Prostate gland (tissue), 2 donors: ENCODE measurements around the gene CENPP. TPM values are rescaled to one million over a fixed set of nuclear protein-coding genes. Genes with fewer than 3 reads are reported as not detected.

ENCODE experiments used
- DNase-seq: peaks from one replicate; pipeline ENCODE4 v3.0.0-alpha.2; 2019; ENCODE audit warnings: low spot score
- H3K27ac ChIP-seq, 2 donors: fragments of 200-600 bp; sonication (generic); 2 replicates each; pipeline ENCODE4 v1.5.1; 2017 to 2019
- H3K27me3 ChIP-seq: fragments of 200-600 bp; sonication (generic); replicated peaks from 2 replicates; pipeline ENCODE4 v1.5.1; 2019; ENCODE audit not compliant: insufficient read depth
- H3K36me3 ChIP-seq, 2 donors: fragments of 200-600 bp; sonication (generic); 1 replicate in 1 of 2; 2 replicates in 1 of 2; pipeline versions ENCODE4 v1.5.1 to v1.8.1; 2017 to 2019
- H3K4me1 ChIP-seq: fragments of 200-600 bp; sonication (generic); replicated peaks from 2 replicates; pipeline ENCODE4 v1.5.1; 2019
- H3K4me3 ChIP-seq, 2 donors: fragments of 200-600 bp; sonication (generic); 2 replicates each; pipeline ENCODE4 v1.5.1; 2017 to 2019
- H3K9me3 ChIP-seq: fragments of 200-600 bp; sonication (generic); 2 replicates; pipeline ENCODE4 v1.5.1; 2017
- CTCF ChIP-seq, 4 experiments: fragments of 200-600 bp in 2 of 4; fragments of 450-650 bp in 2 of 4; sonication (generic) in 2 of 4; IDR thresholded peaks; 1 replicate in 3 of 4; 2 replicates in 1 of 4; pipeline ENCODE4 v1.5.1; 2016 to 2019; ENCODE audit warnings: antibody characterized with exemption in 4 of 4, mild to moderate bottlenecking in 2 of 4, moderate library complexity in 2 of 4
- POLR2A ChIP-seq: fragments of 450-650 bp; IDR thresholded peaks from one replicate; pipeline ENCODE4 v1.6.1; 2016; ENCODE audit warnings: antibody characterized with exemption, mild to moderate bottlenecking
- POLR2AphosphoS5 ChIP-seq: sonication (generic); formaldehyde crosslinking; IDR thresholded peaks from one replicate; pipeline ENCODE4 v1.6.1; 2017; ENCODE audit warnings: antibody characterized with exemption
- WGBS: methylation state at CpG from one replicate; pipeline ENCODE4 v1.1.5; 2018; 5-methylcytosine and 5-hydroxymethylcytosine counted together
- intact Hi-C: fragments of 100-400 bp; cut with DNase I; formaldehyde crosslinking; loops from one replicate; pipeline ENCODE4 v1.14.2; 2022
- total RNA-seq, 2 donors: library from RNA; depleted of rRNA; stranded (reverse); fragments of >200 nt; gene quantifications; one replicate each; pipeline ENCODE4 v1.1.0, GENCODE V29; 2016

The CENPP gene
- total RNA-seq, 2 donors from 2014 or later = 1.4 to 21.5 TPM

- no peaks in the 10 kb centered on the region for H3K27me3 ChIP-seq
- peak; percentile 69 for DNase-seq
- no peaks in the 10 kb centered on the region for H3K36me3 ChIP-seq
- WGBS = 62% methylated on average over 19 of the region's 19 CpGs
- H3K27ac ChIP-seq = peak overlapping the region in 1 of 2 donors; percentile 12
- H3K4me1 ChIP-seq = peaks cover 6% of the 10 kb centered on the region
- intact Hi-C loops = no loop called here
- no peak overlapping the region for H3K4me3 ChIP-seq
- TF ChIP-seq CTCF (IDR thresholded peaks at IDR 0.05) (peak in 1 of 4 experiments; percentile 37), POLR2AphosphoS5 (peak; percentile 58), POLR2A (no peak)
- no peaks in the 10 kb centered on the region for H3K9me3 ChIP-seq
Measured at GRCh38 chr9:92654481-92655301, 328.9 kb downstream of the CENPP start.

- no peak overlapping the region for H3K4me3 ChIP-seq
- 95% methylated on average over 7 of the region's 7 CpGs for WGBS
- H3K9me3 ChIP-seq = no peaks in the 10 kb centered on the region
- TF ChIP-seq POLR2AphosphoS5 (no peak), POLR2A (no peak), CTCF (IDR thresholded peaks at IDR 0.05) (no peak)
- H3K27ac ChIP-seq = no peak overlapping the region
- no peaks in the 10 kb centered on the region for H3K36me3 ChIP-seq
- peaks cover 6% of the 10 kb centered on the region for H3K4me1 ChIP-seq
- no peaks in the 10 kb centered on the region for H3K27me3 ChIP-seq
- no peak for DNase-seq
- intact Hi-C loops = no loop called here
Measured at GRCh38 chr9:92655366-92655765, 329.6 kb downstream of the CENPP start.

GRCh38 chr9:92655896-92656536 lies 330.3 kb downstream of the CENPP start:
- H3K4me3 ChIP-seq = no peak overlapping the region
- intact Hi-C loops = no loop called here
- H3K27ac ChIP-seq = no peak overlapping the region
- 92% methylated on average over 9 of the region's 9 CpGs for WGBS
- H3K27me3 ChIP-seq = no peaks in the 10 kb centered on the region
- no peaks in the 10 kb centered on the region for H3K9me3 ChIP-seq
- H3K36me3 ChIP-seq = no peaks in the 10 kb centered on the region
- H3K4me1 ChIP-seq = peaks cover 6% of the 10 kb centered on the region
- TF ChIP-seq POLR2A (no peak), CTCF (IDR thresholded peaks at IDR 0.05) (no peak), POLR2AphosphoS5 (no peak)
- DNase-seq = no peak

- no peak overlapping the region for H3K27ac ChIP-seq
- no peaks in the 10 kb centered on the region for H3K36me3 ChIP-seq
Measured at GRCh38 chr9:92656537-92656925, 330.8 kb downstream of the CENPP start.

More at GRCh38 chr9:92656537-92656925, 330.8 kb downstream of the CENPP start:
- no peak overlapping the region for H3K4me3 ChIP-seq
- peaks cover 6% of the 10 kb centered on the region for H3K4me1 ChIP-seq
- 90% methylated on average over 11 of the region's 11 CpGs for WGBS
- TF ChIP-seq POLR2AphosphoS5 = no peak
- no peak for TF ChIP-seq CTCF (IDR thresholded peaks at IDR 0.05)
- no peak for DNase-seq
- no peaks in the 10 kb centered on the region for H3K27me3 ChIP-seq
- H3K9me3 ChIP-seq = no peaks in the 10 kb centered on the region
- intact Hi-C loops = no loop called here
